GM12891 (cell line): ENCODE results near the gene TRIM37.

ENCODE experiments used
- DNase-seq: peaks from one replicate; pipeline ENCODE4 v3.0.0; 2011; ENCODE audit warnings: low spot score; ENCODE audit not compliant: insufficient read length
- FAIRE-seq: peaks from 2 replicates; lab custom pipeline; 2011; peaks lifted over from hg19 to GRCh38; lab: Jason Lieb, UNC
- PAX5 ChIP-seq: IDR thresholded peaks from 2 replicates; pipeline ENCODE4 v1.6.1; 2011; ENCODE audit warnings: low read length, moderate library complexity, mild to moderate bottlenecking; ENCODE audit not compliant: insufficient read depth, severe bottlenecking
- POLR2A ChIP-seq: IDR thresholded peaks from 2 replicates; pipeline ENCODE4 v1.6.1; 2011; ENCODE audit warnings: low read depth, low read length, control low read depth
- POLR2AphosphoS5 ChIP-seq: IDR thresholded peaks from 2 replicates; pipeline ENCODE4 v1.6.1; 2011; ENCODE audit warnings: low read depth, low read length, control low read depth
- POU2F2 ChIP-seq: IDR thresholded peaks from 2 replicates; pipeline ENCODE4 v1.6.1; 2011; ENCODE audit warnings: low read depth, mild to moderate bottlenecking, control low read depth, low read length, moderate library complexity
- SPI1 ChIP-seq: IDR thresholded peaks from 2 replicates; pipeline ENCODE4 v1.6.1; 2011; ENCODE audit warnings: low read depth, low read length, control low read depth
- TAF1 ChIP-seq: IDR thresholded peaks from 2 replicates; pipeline ENCODE4 v1.6.1; 2011; ENCODE audit warnings: low read depth, low read length, control low read depth

TRIM37 gene

GRCh38 chr17:59046192-59046591 lies 60.5 kb downstream of the TRIM37 start:
- FAIRE-seq (no peak), DNase-seq (no peak)
- no peak for TF ChIP-seq POLR2AphosphoS5
- no peak for TF ChIP-seq POU2F2
- no peak for TF ChIP-seq TAF1
- TF ChIP-seq SPI1: no peak
- no peak for TF ChIP-seq POLR2A
- no peak for TF ChIP-seq PAX5

- FAIRE-seq (peak; percentile 5), DNase-seq (no peak)
Observed at GRCh38 chr17:59038734-59039133, 67.9 kb downstream of the TRIM37 start.

GRCh38 chr17:59037960-59038359 lies 68.7 kb downstream of the TRIM37 start:
- TF ChIP-seq POLR2A (no peak), PAX5 (no peak), SPI1 (no peak), POLR2AphosphoS5 (no peak), POU2F2 (no peak), TAF1 (no peak)
- DNase-seq: no peak
- peak; percentile 20 for FAIRE-seq

More at GRCh38 chr17:59038734-59039133, 67.9 kb downstream of the TRIM37 start:
- TF ChIP-seq SPI1 (no peak), POLR2AphosphoS5 (no peak), PAX5 (no peak), POLR2A (no peak), TAF1 (no peak), POU2F2 (no peak)

GRCh38 chr17:59030811-59031210 lies 75.9 kb downstream of the TRIM37 start:
- no peak for FAIRE-seq
- TF ChIP-seq PAX5: no peak
- no peak for TF ChIP-seq SPI1
- TF ChIP-seq POLR2AphosphoS5: no peak
- TF ChIP-seq POU2F2: no peak
- no peak for TF ChIP-seq TAF1
- no peak for TF ChIP-seq POLR2A
- no peak for DNase-seq

- DNase-seq (no peak), FAIRE-seq (peak; percentile 28)
- TF ChIP-seq SPI1 (no peak), POU2F2 (no peak), TAF1 (no peak), PAX5 (no peak), POLR2A (no peak)
Observed at GRCh38 chr17:59028328-59028727, 78.4 kb downstream of the TRIM37 start.

GRCh38 chr17:59027750-59028149 lies 78.9 kb downstream of the TRIM37 start:
- DNase-seq: no peak
- FAIRE-seq: peak; percentile 73
- TF ChIP-seq PAX5: no peak
- TF ChIP-seq POLR2AphosphoS5: no peak
- no peak for TF ChIP-seq SPI1
- TF ChIP-seq POU2F2: no peak
- no peak for TF ChIP-seq TAF1
- TF ChIP-seq POLR2A: no peak

- peak; percentile 33 for FAIRE-seq
- no peak for TF ChIP-seq POLR2A
- TF ChIP-seq POU2F2: no peak
- TF ChIP-seq POLR2AphosphoS5: no peak
- TF ChIP-seq SPI1: no peak
- TF ChIP-seq TAF1: no peak
- no peak for TF ChIP-seq PAX5
- DNase-seq: no peak
Observed at GRCh38 chr17:59026176-59026939, 80.3 kb downstream of the TRIM37 start.

GRCh38 chr17:59024916-59025315 lies 81.8 kb downstream of the TRIM37 start:
- no peak for TF ChIP-seq TAF1
- no peak for TF ChIP-seq POU2F2
- no peak for TF ChIP-seq POLR2A
- no peak for TF ChIP-seq PAX5
- no peak for FAIRE-seq

GRCh38 chr17:59018019-59018418 lies 88.7 kb downstream of the TRIM37 start:
- no peak for DNase-seq
- FAIRE-seq: no peak
- TF ChIP-seq TAF1 (no peak), POU2F2 (no peak), PAX5 (no peak), POLR2A (no peak), POLR2AphosphoS5 (no peak), SPI1 (no peak)

More at GRCh38 chr17:59024916-59025315, 81.8 kb downstream of the TRIM37 start:
- DNase-seq: no peak

GRCh38 chr17:59011975-59012374 lies 94.7 kb downstream of the TRIM37 start:
- TF ChIP-seq SPI1: no peak
- TF ChIP-seq POLR2A: no peak
- FAIRE-seq: peak; percentile 31
- no peak for DNase-seq
